ENCODE results near the gene SLX9. TPM values are rescaled to one million over a fixed set of nuclear protein-coding genes. Genes with fewer than 3 reads are reported as not detected.

Gene SLX9
- total RNA-seq, 6 donors from 2014 or later = 5.5 to 34.6 (median 22.8) TPM

DNA sequence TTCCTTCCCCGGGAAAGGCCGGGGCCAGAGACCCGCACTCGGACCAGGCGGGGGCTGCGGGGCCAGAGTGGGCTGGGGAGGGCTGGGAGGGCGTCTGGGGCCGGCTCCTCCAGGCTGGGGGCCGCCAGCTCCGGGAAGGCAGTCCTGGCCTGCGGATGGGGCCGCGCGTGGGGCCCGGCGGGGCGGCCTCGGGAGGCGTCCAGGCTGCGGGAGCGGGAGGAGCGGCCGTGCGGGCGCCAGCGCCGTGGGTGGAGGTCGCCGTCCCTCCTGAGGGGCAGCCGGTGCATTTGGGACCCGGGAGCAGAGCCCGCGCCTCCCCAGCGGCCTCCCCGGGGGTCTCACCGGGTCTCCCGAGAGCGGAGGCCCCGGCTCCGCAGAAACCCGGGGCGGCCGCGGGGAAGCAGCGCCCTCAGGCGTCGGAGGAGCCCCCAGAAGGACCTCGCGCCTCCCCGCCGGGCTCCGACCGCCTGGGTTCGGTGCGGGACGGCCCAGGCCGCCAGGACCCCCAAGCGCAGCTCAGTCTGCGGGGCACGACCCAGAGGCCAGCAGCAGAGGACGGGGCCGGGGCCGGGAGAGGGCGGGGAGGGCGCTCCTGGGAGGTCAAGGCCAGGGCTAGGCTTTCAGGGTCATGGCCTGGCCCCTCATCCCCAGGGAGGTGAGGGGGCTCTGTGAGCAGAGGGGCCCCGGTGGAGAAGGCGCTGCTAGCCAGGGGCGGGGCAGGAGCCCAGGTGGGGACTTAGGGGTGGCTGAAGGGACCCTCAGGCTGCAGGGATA, 7.2 kb upstream of the SLX9 start:
- TF ChIP-seq, protein P1, sequence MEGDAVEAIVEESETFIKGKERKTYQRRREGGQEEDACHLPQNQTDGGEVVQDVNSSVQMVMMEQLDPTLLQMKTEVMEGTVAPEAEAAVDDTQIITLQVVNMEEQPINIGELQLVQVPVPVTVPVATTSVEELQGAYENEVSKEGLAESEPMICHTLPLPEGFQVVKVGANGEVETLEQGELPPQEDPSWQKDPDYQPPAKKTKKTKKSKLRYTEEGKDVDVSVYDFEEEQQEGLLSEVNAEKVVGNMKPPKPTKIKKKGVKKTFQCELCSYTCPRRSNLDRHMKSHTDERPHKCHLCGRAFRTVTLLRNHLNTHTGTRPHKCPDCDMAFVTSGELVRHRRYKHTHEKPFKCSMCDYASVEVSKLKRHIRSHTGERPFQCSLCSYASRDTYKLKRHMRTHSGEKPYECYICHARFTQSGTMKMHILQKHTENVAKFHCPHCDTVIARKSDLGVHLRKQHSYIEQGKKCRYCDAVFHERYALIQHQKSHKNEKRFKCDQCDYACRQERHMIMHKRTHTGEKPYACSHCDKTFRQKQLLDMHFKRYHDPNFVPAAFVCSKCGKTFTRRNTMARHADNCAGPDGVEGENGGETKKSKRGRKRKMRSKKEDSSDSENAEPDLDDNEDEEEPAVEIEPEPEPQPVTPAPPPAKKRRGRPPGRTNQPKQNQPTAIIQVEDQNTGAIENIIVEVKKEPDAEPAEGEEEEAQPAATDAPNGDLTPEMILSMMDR (IDR thresholded peaks at IDR 0.05) = peak; percentile 33 to 75 (median 50)
- TF ChIP-seq POLR2AphosphoS5 (IDR thresholded peaks at IDR 0.05) = no peak
- ATAC-seq (ENCODE audit: low FRiP score in 2 of 2) (peak in 1 of 2 donors; percentile 64), DNase-seq (peak; percentile 58 to 94)
- 4 to 20% methylated on average over 2 to 14 of the region's 68 CpGs for WGBS, 2 donors
- H3K9me3 ChIP-seq = peaks cover 0 to 2% (median 0%) of the 10 kb centered on the region in 4 donors
- H3K4me3 ChIP-seq = peak overlapping the region in 3 of 4 donors; percentile 41 to 55 (median 55)
- H3K27me3 ChIP-seq = peaks cover 0 to 21% (median 12%) of the 10 kb centered on the region in 4 donors
- no peaks in the 10 kb centered on the region for H3K36me3 ChIP-seq
- H3K27ac ChIP-seq = peak overlapping the region; percentile 12 to 83 (median 73)
- H3K4me1 ChIP-seq = peaks cover 30 to 42% (median 36%) of the 10 kb centered on the region in 4 donors

DNA sequence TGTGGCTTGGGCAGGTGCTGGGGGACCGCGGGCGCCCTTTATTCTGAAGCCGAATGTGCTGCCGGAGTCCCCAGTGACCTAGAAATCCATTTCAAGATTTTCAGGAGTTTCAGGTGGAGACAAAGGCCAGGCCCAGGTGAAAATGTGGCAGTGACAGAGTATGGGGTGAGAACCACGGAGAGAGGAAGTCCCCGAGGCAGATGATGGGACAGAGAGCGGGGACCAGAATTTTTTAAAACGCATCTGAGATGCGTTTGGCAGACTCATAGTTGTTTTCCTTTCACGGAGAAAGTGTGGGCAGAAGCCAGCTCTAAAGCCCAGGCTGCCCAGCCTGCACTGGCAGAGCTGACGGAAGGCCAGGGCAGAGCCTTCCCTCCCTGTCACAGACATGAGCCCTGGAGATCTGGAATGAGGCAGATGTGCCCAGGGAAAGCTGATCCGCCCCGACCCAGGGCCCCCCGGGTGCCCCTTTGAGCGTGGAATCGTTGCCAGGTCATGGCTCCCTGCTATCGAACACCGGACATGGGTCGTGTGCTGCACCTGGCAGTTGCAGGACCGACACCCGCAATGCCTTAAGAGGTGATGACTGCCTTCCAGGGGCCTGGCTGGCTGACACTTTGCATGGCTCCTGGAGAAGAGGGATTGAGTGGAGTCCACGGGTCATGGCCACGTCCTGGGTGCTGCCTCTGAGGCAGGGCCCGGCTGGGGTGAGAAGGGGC, 6.5 kb upstream of the SLX9 start:
- Histone ChIP-seq H3K36me3 (no peaks in the 10 kb centered on the region), H3K4me3 (peak overlapping the region in 2 of 4 donors; percentile 55), H3K4me1 (peaks cover 22 to 34% (median 29%) of the 10 kb centered on the region in 4 donors), H3K27me3 (peaks cover 0 to 21% (median 12%) of the 10 kb centered on the region in 4 donors), H3K27ac (peak overlapping the region in 1 of 4 donors; percentile 74), H3K9me3 (peaks cover 0 to 2% (median 0%) of the 10 kb centered on the region in 4 donors)
- TF ChIP-seq POLR2AphosphoS5 (IDR thresholded peaks at IDR 0.05) (no peak), POLR2A (IDR thresholded peaks at IDR 0.05) (no peak), EP300 (IDR thresholded peaks at IDR 0.05) (no peak)
- DNase-seq = peak in 1 of 2 donors; percentile 57
- WGBS, 2 donors = 64 to 77% methylated on average over 12 to 25 of the region's 25 CpGs
- no peak for ATAC-seq (ENCODE audit: low FRiP score in 2 of 2)

DNA sequence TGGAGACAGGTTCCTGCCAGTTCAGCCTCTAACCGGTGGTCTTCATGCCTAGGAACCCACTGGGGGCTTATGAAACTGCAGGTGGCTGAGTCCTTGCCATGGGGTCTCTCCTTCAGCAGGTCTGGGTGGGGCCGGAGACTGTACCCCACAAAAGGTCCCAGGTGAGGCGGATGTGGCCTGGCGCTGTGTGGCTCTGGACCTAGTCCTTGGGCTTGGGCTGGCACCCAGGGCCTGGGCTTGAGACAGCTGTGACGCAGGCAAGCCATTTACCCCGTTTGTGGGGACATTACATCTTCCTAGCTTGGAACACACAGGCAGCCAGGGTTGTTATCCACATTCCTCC, 5.9 kb upstream of the SLX9 start:
- WGBS, 2 donors = 92 to 95% methylated on average over 5 to 6 of the region's 6 CpGs
- Histone ChIP-seq H3K36me3 (no peaks in the 10 kb centered on the region), H3K4me3 (no peak overlapping the region), H3K27ac (no peak overlapping the region), H3K27me3 (peaks cover 0 to 21% (median 12%) of the 10 kb centered on the region in 4 donors), H3K4me1 (peaks cover 21 to 35% (median 28%) of the 10 kb centered on the region in 4 donors), H3K9me3 (peaks cover 0 to 2% (median 0%) of the 10 kb centered on the region in 4 donors)
- ATAC-seq (ENCODE audit: low FRiP score in 2 of 2) = no peak
- peak in 1 of 2 donors; percentile 58 for DNase-seq
- TF ChIP-seq, protein P1 (IDR thresholded peaks at IDR 0.05) = no peak
- TF ChIP-seq POLR2A (IDR thresholded peaks at IDR 0.05) = no peak
- no peak for TF ChIP-seq EP300 (IDR thresholded peaks at IDR 0.05)
- no peak for TF ChIP-seq POLR2AphosphoS5 (IDR thresholded peaks at IDR 0.05)

DNA sequence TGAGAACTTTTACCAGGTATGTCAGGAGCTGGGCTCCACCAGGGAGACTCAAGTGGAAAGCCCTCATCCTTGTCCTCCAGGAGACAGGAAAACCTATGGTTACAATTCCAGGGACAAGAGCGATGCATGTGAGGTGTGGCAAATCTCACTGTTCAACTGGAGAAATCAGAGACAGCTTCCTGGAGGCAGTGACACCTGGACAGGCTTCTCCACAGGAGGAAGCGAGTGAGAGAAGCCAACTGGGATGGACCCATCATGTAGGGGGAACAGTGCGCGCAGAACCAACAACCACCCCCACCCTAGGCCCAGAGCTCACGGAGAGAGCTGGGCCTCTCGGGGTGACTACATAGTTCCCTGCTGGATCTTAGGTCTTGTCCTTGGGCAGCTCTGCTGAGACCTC, 5.6 kb upstream of the SLX9 start:
- no peak for TF ChIP-seq POLR2A (IDR thresholded peaks at IDR 0.05)
- TF ChIP-seq, protein P1 (IDR thresholded peaks at IDR 0.05) = no peak
- TF ChIP-seq POLR2AphosphoS5 (IDR thresholded peaks at IDR 0.05) = no peak
- TF ChIP-seq EP300 (IDR thresholded peaks at IDR 0.05) = no peak
- Histone ChIP-seq H3K9me3 (peaks cover 0 to 2% (median 0%) of the 10 kb centered on the region in 4 donors), H3K27ac (no peak overlapping the region), H3K36me3 (no peaks in the 10 kb centered on the region), H3K27me3 (peaks cover 0 to 21% (median 12%) of the 10 kb centered on the region in 4 donors), H3K4me3 (no peak overlapping the region), H3K4me1 (peaks cover 25 to 39% (median 30%) of the 10 kb centered on the region in 4 donors)
- no peak for ATAC-seq (ENCODE audit: low FRiP score in 2 of 2)
- WGBS, 2 donors = 92 to 94% methylated on average over 6 of the region's 6 CpGs
- DNase-seq = no peak
